ENCODE results near the gene TGFBI.

Gene TGFBI

GRCh38 chr5:136027311-136027710, 1.5 kb upstream of the TGFBI start:
- Histone ChIP-seq H3K9me2 (replicated peaks; ENCODE audit: control insufficient read depth, low read length) (no peaks in the 10 kb centered on the region), H3K27me3 (ENCODE audit: control insufficient read depth, low read length) (no peaks in the 10 kb centered on the region), H3F3A (ENCODE audit: control insufficient read depth, insufficient read depth) (no peaks in the 10 kb centered on the region), H4K20me1 (ENCODE audit: control insufficient read depth, insufficient read depth, low read depth, low read length) (no peaks in the 10 kb centered on the region), H3K9me3 (ENCODE audit: control insufficient read depth, insufficient read depth, low read length) (no peaks in the 10 kb centered on the region), H3K36me3 (ENCODE audit: control insufficient read depth, low read length) (no peaks in the 10 kb centered on the region), H3K4me3 (ENCODE audit: low read length) (no peak overlapping the region), H3K4me1 (ENCODE audit: control insufficient read depth, low read length) (no peaks in the 10 kb centered on the region), H3K27ac (ENCODE audit: low read depth, low read length) (no peak overlapping the region), H3K79me2 (ENCODE audit: control insufficient read depth, low read length) (no peaks in the 10 kb centered on the region), H3K4me2 (ENCODE audit: low read length) (no peak overlapping the region)
- TF ChIP-seq CTCF (IDR thresholded peaks at IDR 0.05; ENCODE audit: low read depth, low read length, poor library complexity, severe bottlenecking) (no peak), EZH2phosphoT487 (IDR thresholded peaks at IDR 0.05; ENCODE audit: borderline replicate concordance, low read length) (no peak)

DNA sequence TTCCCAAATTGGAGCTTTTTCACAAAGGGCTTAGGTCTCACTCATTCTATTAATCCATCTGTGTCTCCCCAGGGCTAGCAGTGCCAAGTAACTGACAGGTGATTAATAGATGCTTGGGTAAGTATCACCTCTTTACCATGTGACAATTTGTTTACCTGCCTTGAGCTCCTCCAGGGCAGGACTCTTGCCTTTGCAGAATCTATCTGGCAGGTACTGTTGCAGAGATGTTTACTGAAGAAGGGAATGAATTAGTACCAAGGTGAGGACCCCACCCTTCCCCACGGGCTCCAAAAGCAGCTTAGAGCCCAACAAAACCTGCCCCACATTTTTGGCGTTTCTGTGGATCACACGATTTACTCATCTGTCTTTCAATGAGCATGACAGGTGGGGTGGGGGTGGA, 698 bp upstream of the TGFBI start:
- H3K4me2 ChIP-seq (ENCODE audit: low read length): no peak overlapping the region
- no peaks in the 10 kb centered on the region for H3K79me2 ChIP-seq (ENCODE audit: control insufficient read depth, low read length)

DNA sequence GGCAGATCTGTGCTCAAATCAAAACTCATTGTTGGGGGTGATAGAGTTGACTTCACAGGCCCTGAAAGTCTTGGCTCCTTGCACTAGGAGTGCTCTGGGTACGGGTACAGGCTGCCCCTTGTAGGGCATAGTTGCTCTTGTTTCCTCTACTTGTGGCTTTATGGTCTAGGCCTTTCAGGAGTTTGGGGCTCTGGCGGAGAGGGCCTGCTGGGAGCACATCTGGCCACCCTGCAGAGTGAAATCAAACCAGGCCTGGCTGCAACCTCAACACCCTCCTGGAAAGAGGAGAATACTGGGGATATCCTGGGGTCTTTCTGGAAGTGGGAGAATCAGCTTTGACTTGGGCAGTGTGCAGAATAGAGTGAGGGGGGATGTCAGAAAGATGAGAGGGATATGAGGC, 1.5 kb downstream of the TGFBI start:
- Histone ChIP-seq H3K4me1 (ENCODE audit: control insufficient read depth, low read length) (peaks cover 22% of the 10 kb centered on the region), H3K9me2 (replicated peaks; ENCODE audit: control insufficient read depth, low read length) (no peaks in the 10 kb centered on the region), H3F3A (ENCODE audit: control insufficient read depth, insufficient read depth) (no peaks in the 10 kb centered on the region), H4K20me1 (ENCODE audit: control insufficient read depth, insufficient read depth, low read depth, low read length) (no peaks in the 10 kb centered on the region), H3K27ac (ENCODE audit: low read depth, low read length) (no peak overlapping the region), H3K9me3 (ENCODE audit: control insufficient read depth, insufficient read depth, low read length) (no peaks in the 10 kb centered on the region), H3K27me3 (ENCODE audit: control insufficient read depth, low read length) (no peaks in the 10 kb centered on the region), H3K79me2 (ENCODE audit: control insufficient read depth, low read length) (no peaks in the 10 kb centered on the region), H3K4me2 (ENCODE audit: low read length) (no peak overlapping the region), H3K36me3 (ENCODE audit: control insufficient read depth, low read length) (no peaks in the 10 kb centered on the region), H3K4me3 (ENCODE audit: low read length) (no peak overlapping the region)
- TF ChIP-seq CTCF (IDR thresholded peaks at IDR 0.05; ENCODE audit: low read depth, low read length, poor library complexity, severe bottlenecking): no peak
- TF ChIP-seq EZH2phosphoT487 (IDR thresholded peaks at IDR 0.05; ENCODE audit: borderline replicate concordance, low read length): no peak

More for the DNA sequence above, 698 bp upstream of the TGFBI start:
- no peaks in the 10 kb centered on the region for H4K20me1 ChIP-seq (ENCODE audit: control insufficient read depth, insufficient read depth, low read depth, low read length)
- H3F3A ChIP-seq (ENCODE audit: control insufficient read depth, insufficient read depth): no peaks in the 10 kb centered on the region
- no peaks in the 10 kb centered on the region for H3K9me2 ChIP-seq (replicated peaks; ENCODE audit: control insufficient read depth, low read length)
- no peaks in the 10 kb centered on the region for H3K27me3 ChIP-seq (ENCODE audit: control insufficient read depth, low read length)
- no peak overlapping the region for H3K27ac ChIP-seq (ENCODE audit: low read depth, low read length)
- TF ChIP-seq CTCF (IDR thresholded peaks at IDR 0.05; ENCODE audit: low read depth, low read length, poor library complexity, severe bottlenecking) (no peak), EZH2phosphoT487 (IDR thresholded peaks at IDR 0.05; ENCODE audit: borderline replicate concordance, low read length) (no peak)
- H3K9me3 ChIP-seq (ENCODE audit: control insufficient read depth, insufficient read depth, low read length): no peaks in the 10 kb centered on the region
- no peak overlapping the region for H3K4me3 ChIP-seq (ENCODE audit: low read length)
- peaks cover 4% of the 10 kb centered on the region; the same call in 1 of the 2 replicates for H3K4me1 ChIP-seq (ENCODE audit: control insufficient read depth, low read length)
- no peaks in the 10 kb centered on the region for H3K36me3 ChIP-seq (ENCODE audit: control insufficient read depth, low read length)

Data from DOHH2 (cell line).